HEK293 (cell line): Measurements from ENCODE around the gene RHEX.

Experiments used
- CTCF ChIA-PET: fragments of 350-600 bp; formaldehyde crosslinking; extraction: SDS; loops from one replicate; lab custom pipeline; 2021; ENCODE audit warnings: antibody characterized with exemption; lab: Yijun Ruan, JAX
- POLR2A ChIA-PET: fragments of 300-600 bp; formaldehyde crosslinking; extraction: SDS; loops from one replicate; lab custom pipeline; 2020; ENCODE audit warnings: antibody characterized with exemption, inconsistent platforms; lab: Yijun Ruan, JAX
- H3K27ac ChIP-seq: fragments of 200-500 bp; sonication (Bioruptor generic); 2 replicates; pipeline ENCODE4 v1.5.1; 2014; ENCODE audit warnings: low read depth, low read length, control low read depth, inconsistent platforms; ENCODE audit errors: extremely low read depth
- H3K36me3 ChIP-seq, 2 experiments: fragments of 200-500 bp in 1 of 2; sonication (Bioruptor generic) in 1 of 2; 1 replicate in 1 of 2; 2 replicates in 1 of 2; pipeline ENCODE4 v1.5.1; 2014 to 2017; ENCODE audit warnings: inconsistent platforms in 2 of 2, low read length in 2 of 2; ENCODE audit not compliant: control insufficient read depth in 2 of 2, insufficient read depth in 1 of 2
- H3K4me1 ChIP-seq: fragments of 200-500 bp; sonication (Bioruptor generic); 2 replicates; pipeline ENCODE4 v1.5.1; 2014; ENCODE audit warnings: mild to moderate bottlenecking, low read length, inconsistent platforms; ENCODE audit not compliant: control insufficient read depth, insufficient read depth
- H3K4me3 ChIP-seq: 2 replicates; pipeline ENCODE4 v1.5.1; 2011; ENCODE audit warnings: low read depth, mild to moderate bottlenecking, control low read depth, low read length, moderate library complexity
- H3K9me3 ChIP-seq: fragments of 200-500 bp; sonication (Bioruptor generic); 2 replicates; pipeline ENCODE4 v1.5.1; 2014; ENCODE audit warnings: low read depth, low read length, inconsistent platforms; ENCODE audit not compliant: control insufficient read depth, insufficient read depth
- CTCF ChIP-seq: fragments of 450-650 bp; formaldehyde crosslinking; IDR thresholded peaks from 2 replicates; pipeline ENCODE4 v1.5.1; 2016; ENCODE audit warnings: missing biosample characterization, missing genetic modification characterization
- EGR2 ChIP-seq: fragments of 450-650 bp; formaldehyde crosslinking; IDR thresholded peaks from 2 replicates; pipeline ENCODE4 v1.5.1; 2016; ENCODE audit warnings: low read depth, missing biosample characterization, missing genetic modification characterization
- GLI4 ChIP-seq: fragments of 450-650 bp; formaldehyde crosslinking; IDR thresholded peaks from 2 replicates; pipeline ENCODE4 v1.5.1; 2016; ENCODE audit warnings: missing biosample characterization, missing genetic modification characterization
- KLF10 ChIP-seq: fragments of 450-650 bp; IDR thresholded peaks from 2 replicates; pipeline ENCODE4 v1.5.1; 2018; ENCODE audit warnings: missing biosample characterization, mild to moderate bottlenecking, missing genetic modification characterization
- REST ChIP-seq: fragments of 450-650 bp; formaldehyde crosslinking; IDR thresholded peaks from 2 replicates; pipeline ENCODE4 v1.5.1; 2016; ENCODE audit warnings: missing biosample characterization, missing genetic modification characterization
- SP7 ChIP-seq: fragments of 450-650 bp; formaldehyde crosslinking; IDR thresholded peaks from 2 replicates; pipeline ENCODE4 v1.5.1; 2016; ENCODE audit warnings: missing biosample characterization, missing genetic modification characterization
- ZBTB48 ChIP-seq: fragments of 450-650 bp; formaldehyde crosslinking; IDR thresholded peaks from 2 replicates; pipeline ENCODE4 v1.5.1; 2016; ENCODE audit warnings: missing biosample characterization, missing genetic modification characterization
- ZEB2 ChIP-seq: fragments of 450-650 bp; formaldehyde crosslinking; IDR thresholded peaks from 2 replicates; pipeline ENCODE4 v1.5.1; 2016; ENCODE audit warnings: missing biosample characterization, missing genetic modification characterization
- ZFP69B ChIP-seq: fragments of 450-650 bp; formaldehyde crosslinking; IDR thresholded peaks from 2 replicates; pipeline ENCODE4 v1.5.1; 2016; ENCODE audit warnings: missing biosample characterization, missing genetic modification characterization
- ZNF148 ChIP-seq: fragments of 450-650 bp; formaldehyde crosslinking; IDR thresholded peaks from 2 replicates; pipeline ENCODE4 v1.5.0; 2017; ENCODE audit warnings: missing biosample characterization, missing genetic modification characterization, borderline replicate concordance
- ZNF155 ChIP-seq: fragments of 450-650 bp; formaldehyde crosslinking; IDR thresholded peaks from 2 replicates; pipeline ENCODE4 v1.5.1; 2016; ENCODE audit warnings: missing biosample characterization, missing genetic modification characterization
- ZNF19 ChIP-seq: fragments of 450-650 bp; formaldehyde crosslinking; IDR thresholded peaks from 2 replicates; pipeline ENCODE4; 2016; ENCODE audit warnings: missing biosample characterization, missing genetic modification characterization, low read depth
- ZNF2 ChIP-seq: fragments of 450-650 bp; formaldehyde crosslinking; IDR thresholded peaks from 2 replicates; pipeline ENCODE4 v1.5.1; 2016; ENCODE audit warnings: missing biosample characterization, missing genetic modification characterization
- ZNF302 ChIP-seq: fragments of 450-650 bp; formaldehyde crosslinking; IDR thresholded peaks from 2 replicates; pipeline ENCODE4 v1.5.1; 2016; ENCODE audit warnings: missing biosample characterization, missing genetic modification characterization, low read depth
- ZNF324 ChIP-seq: fragments of 450-650 bp; formaldehyde crosslinking; IDR thresholded peaks from 2 replicates; pipeline ENCODE4 v1.5.1; 2016; ENCODE audit warnings: missing biosample characterization, missing genetic modification characterization
- ZNF350 ChIP-seq: fragments of 450-650 bp; formaldehyde crosslinking; IDR thresholded peaks from 2 replicates; pipeline ENCODE4 v1.5.0; 2017; ENCODE audit warnings: missing biosample characterization, mild to moderate bottlenecking, missing genetic modification characterization
- ZNF366 ChIP-seq: fragments of 450-650 bp; formaldehyde crosslinking; conservative IDR thresholded peaks from 2 replicates; pipeline ENCODE4 v1.5.1; 2016; ENCODE audit warnings: missing biosample characterization, missing genetic modification characterization
- ZNF433 ChIP-seq: fragments of 450-650 bp; formaldehyde crosslinking; IDR thresholded peaks from 2 replicates; pipeline ENCODE4 v1.5.1; 2016; ENCODE audit warnings: missing biosample characterization, missing genetic modification characterization, low read depth
- ZNF621 ChIP-seq: fragments of 450-650 bp; formaldehyde crosslinking; IDR thresholded peaks from 2 replicates; pipeline ENCODE4 v1.5.1; 2017; ENCODE audit warnings: missing biosample characterization, missing genetic modification characterization
- ZNF701 ChIP-seq: fragments of 450-650 bp; formaldehyde crosslinking; IDR thresholded peaks from 2 replicates; pipeline ENCODE4 v1.5.1; 2016; ENCODE audit warnings: missing biosample characterization, missing genetic modification characterization
- ZNF837 ChIP-seq: fragments of 450-650 bp; formaldehyde crosslinking; IDR thresholded peaks from 2 replicates; pipeline ENCODE4 v1.5.1; 2016; ENCODE audit warnings: missing biosample characterization, missing genetic modification characterization
- TF ChIP-seq, protein P1 (sequence below): fragments of 450-650 bp; formaldehyde crosslinking; IDR thresholded peaks from 2 replicates; pipeline ENCODE4 v1.5.1; 2016; ENCODE audit warnings: missing biosample characterization, missing genetic modification characterization
- TF ChIP-seq, protein P2 (sequence below): fragments of 450-650 bp; formaldehyde crosslinking; IDR thresholded peaks from 2 replicates; pipeline ENCODE4 v1.5.1; 2017; ENCODE audit warnings: missing biosample characterization, missing genetic modification characterization
- TF ChIP-seq, protein P3 (sequence below): fragments of 450-650 bp; IDR thresholded peaks from 2 replicates; pipeline ENCODE4 v1.5.1; 2018; ENCODE audit warnings: missing biosample characterization, mild to moderate bottlenecking, missing genetic modification characterization

Gene RHEX

GRCh38 chr1:206117151-206117948 lies 64.4 kb downstream of the RHEX start, which contains the start of gene AVPR1B (continued):
- TF ChIP-seq ZNF155 (tag by site-specific recombination) = no peak
- TF ChIP-seq GLI4 (tag by site-specific recombination) = no peak
- TF ChIP-seq ZFP69B (tag by site-specific recombination) = no peak
- peak; percentile 87 for TF ChIP-seq CTCF
- TF ChIP-seq, protein P1, sequence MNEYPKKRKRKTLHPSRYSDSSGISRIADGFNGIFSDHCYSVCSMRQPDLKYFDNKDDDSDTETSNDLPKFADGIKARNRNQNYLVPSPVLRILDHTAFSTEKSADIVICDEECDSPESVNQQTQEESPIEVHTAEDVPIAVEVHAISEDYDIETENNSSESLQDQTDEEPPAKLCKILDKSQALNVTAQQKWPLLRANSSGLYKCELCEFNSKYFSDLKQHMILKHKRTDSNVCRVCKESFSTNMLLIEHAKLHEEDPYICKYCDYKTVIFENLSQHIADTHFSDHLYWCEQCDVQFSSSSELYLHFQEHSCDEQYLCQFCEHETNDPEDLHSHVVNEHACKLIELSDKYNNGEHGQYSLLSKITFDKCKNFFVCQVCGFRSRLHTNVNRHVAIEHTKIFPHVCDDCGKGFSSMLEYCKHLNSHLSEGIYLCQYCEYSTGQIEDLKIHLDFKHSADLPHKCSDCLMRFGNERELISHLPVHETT (tag by site-specific recombination) = 0 out of 2 replicates have a peak, but pooled peaks have one; percentile 23
- TF ChIP-seq ZNF302 (tag by site-specific recombination) = no peak
- TF ChIP-seq ZNF148 (tag by site-specific recombination) = no peak
- TF ChIP-seq ZNF2 (tag by site-specific recombination) = 0 out of 2 replicates have a peak, but pooled peaks have one; percentile 23
- no peak for TF ChIP-seq ZNF837 (tag by site-specific recombination)
- no peak for TF ChIP-seq ZNF621
- no peak for TF ChIP-seq ZNF350 (tag by site-specific recombination)
- TF ChIP-seq, protein P2, sequence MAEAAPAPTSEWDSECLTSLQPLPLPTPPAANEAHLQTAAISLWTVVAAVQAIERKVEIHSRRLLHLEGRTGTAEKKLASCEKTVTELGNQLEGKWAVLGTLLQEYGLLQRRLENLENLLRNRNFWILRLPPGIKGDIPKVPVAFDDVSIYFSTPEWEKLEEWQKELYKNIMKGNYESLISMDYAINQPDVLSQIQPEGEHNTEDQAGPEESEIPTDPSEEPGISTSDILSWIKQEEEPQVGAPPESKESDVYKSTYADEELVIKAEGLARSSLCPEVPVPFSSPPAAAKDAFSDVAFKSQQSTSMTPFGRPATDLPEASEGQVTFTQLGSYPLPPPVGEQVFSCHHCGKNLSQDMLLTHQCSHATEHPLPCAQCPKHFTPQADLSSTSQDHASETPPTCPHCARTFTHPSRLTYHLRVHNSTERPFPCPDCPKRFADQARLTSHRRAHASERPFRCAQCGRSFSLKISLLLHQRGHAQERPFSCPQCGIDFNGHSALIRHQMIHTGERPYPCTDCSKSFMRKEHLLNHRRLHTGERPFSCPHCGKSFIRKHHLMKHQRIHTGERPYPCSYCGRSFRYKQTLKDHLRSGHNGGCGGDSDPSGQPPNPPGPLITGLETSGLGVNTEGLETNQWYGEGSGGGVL (tag by site-specific recombination) = peak; percentile 92
- peak; percentile 73; the same call in 1 of the 2 replicates for TF ChIP-seq SP7 (tag by site-specific recombination)
- TF ChIP-seq ZBTB48 (tag by site-specific recombination) = 0 out of 2 replicates have a peak, but pooled peaks have one; percentile 26

- ChIA-PET POLR2A (no interaction called here), CTCF (interaction anchor here (0.8 to 2.0 kb wide), 3 partner anchors 14 to 202 kb away, joined by 3 to 4 read pairs (median 3); no protein-coding TSS in a partner anchor)
- TF ChIP-seq ZNF366 (tag by site-specific recombination) = no peak
- TF ChIP-seq ZNF324 = no peak
- no peak for TF ChIP-seq ZEB2 (tag by site-specific recombination)
- no peak for TF ChIP-seq ZBTB48 (tag by site-specific recombination)
- no peak for TF ChIP-seq ZNF433 (tag by site-specific recombination)
- TF ChIP-seq EGR2 (tag by site-specific recombination) = no peak
- TF ChIP-seq, protein P3, sequence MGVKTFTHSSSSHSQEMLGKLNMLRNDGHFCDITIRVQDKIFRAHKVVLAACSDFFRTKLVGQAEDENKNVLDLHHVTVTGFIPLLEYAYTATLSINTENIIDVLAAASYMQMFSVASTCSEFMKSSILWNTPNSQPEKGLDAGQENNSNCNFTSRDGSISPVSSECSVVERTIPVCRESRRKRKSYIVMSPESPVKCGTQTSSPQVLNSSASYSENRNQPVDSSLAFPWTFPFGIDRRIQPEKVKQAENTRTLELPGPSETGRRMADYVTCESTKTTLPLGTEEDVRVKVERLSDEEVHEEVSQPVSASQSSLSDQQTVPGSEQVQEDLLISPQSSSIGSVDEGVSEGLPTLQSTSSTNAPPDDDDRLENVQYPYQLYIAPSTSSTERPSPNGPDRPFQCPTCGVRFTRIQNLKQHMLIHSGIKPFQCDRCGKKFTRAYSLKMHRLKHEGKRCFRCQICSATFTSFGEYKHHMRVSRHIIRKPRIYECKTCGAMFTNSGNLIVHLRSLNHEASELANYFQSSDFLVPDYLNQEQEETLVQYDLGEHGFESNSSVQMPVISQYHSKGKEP (tag by site-specific recombination) = no peak
- TF ChIP-seq REST (tag by site-specific recombination) = no peak
- no peak for TF ChIP-seq KLF10
- TF ChIP-seq ZNF19 (tag by site-specific recombination) = no peak
- no peak for TF ChIP-seq ZNF701
These were observed 67.4 kb downstream of the RHEX start for GRCh38 chr1:206120406-206120805.

More at GRCh38 chr1:206120406-206120805, 67.4 kb downstream of the RHEX start:
- no peaks in the 10 kb centered on the region for H3K4me1 ChIP-seq
- H3K27ac ChIP-seq = no peak overlapping the region
- H3K9me3 ChIP-seq = no peaks in the 10 kb centered on the region; the same call in 1 of the 2 replicates
- no peak overlapping the region for H3K4me3 ChIP-seq
- no peaks in the 10 kb centered on the region for H3K36me3 ChIP-seq
